ENCODE results near the gene MAP4. TPM values are rescaled to one million over a fixed set of nuclear protein-coding genes. Genes with fewer than 3 reads are reported as not detected.
"Not testable (repeated sequence)": the region's sequence is repeated elsewhere in the genome, so short reads cannot be mapped to it uniquely, and the experiment has no call there.

The MAP4 gene
- total and polyA plus RNA-seq, 7 donors: 85.5 to 1,424 (median 819) TPM

- H3K27me3 ChIP-seq (ENCODE audit: insufficient read depth in 3 of 3, low read length in 2 of 3): no peaks in the 10 kb centered on the region
- no peak for DNase-seq
- H3K4me3 ChIP-seq: no peak overlapping the region
- no peak overlapping the region for H3K27ac ChIP-seq
- no peak for TF ChIP-seq CTCF (IDR thresholded peaks at IDR 0.05)
- H3K36me3 ChIP-seq (ENCODE audit: insufficient read depth in 1 of 2, low read depth in 1 of 2): peaks cover 20 to 92% of the 10 kb centered on the region in 2 donors
- H3K9me3 ChIP-seq: no peaks in the 10 kb centered on the region
- intact Hi-C loops (cut with DNase I): loop anchor here in 1 of 2 donors (5.0 kb wide), 1 partner anchor 150 kb away; no protein-coding TSS in a partner anchor
- H3K4me1 ChIP-seq: no peaks in the 10 kb centered on the region
- no peak for ATAC-seq
- WGBS, 3 donors: 77 to 85% (median 82%) methylated on average over 7 of the region's 7 CpGs
Observed at GRCh38 chr3:47841786-47842349, 174.3 kb downstream of the MAP4 start.

- peaks cover 14 to 91% of the 10 kb centered on the region in 2 donors for H3K36me3 ChIP-seq (ENCODE audit: insufficient read depth in 1 of 2, low read depth in 1 of 2)
- H3K27ac ChIP-seq: no peak overlapping the region
- intact Hi-C loops (cut with DNase I): loop anchor here in 1 of 2 donors (5.0 kb wide), 2 partner anchors 154 to 314 kb away; no protein-coding TSS in a partner anchor
- no peak for DNase-seq
- no peaks in the 10 kb centered on the region for H3K27me3 ChIP-seq (ENCODE audit: insufficient read depth in 3 of 3, low read length in 2 of 3)
- H3K4me1 ChIP-seq: no peaks in the 10 kb centered on the region
- H3K4me3 ChIP-seq: no peak overlapping the region
- no peaks in the 10 kb centered on the region for H3K9me3 ChIP-seq
- ATAC-seq: peak in 2 of 4 donors; percentile 13 to 40
- 73 to 90% (median 83%) methylated on average over 5 of the region's 5 CpGs for WGBS, 3 donors
- TF ChIP-seq CTCF (IDR thresholded peaks at IDR 0.05): no peak
Observed at GRCh38 chr3:47838503-47838902, 177.7 kb downstream of the MAP4 start.

- no peak for TF ChIP-seq CTCF (IDR thresholded peaks at IDR 0.05)
- DNase-seq: no peak
- Histone ChIP-seq H3K27ac (no peak overlapping the region), H3K36me3 (ENCODE audit: insufficient read depth in 1 of 2, low read depth in 1 of 2) (peaks cover 5 to 91% of the 10 kb centered on the region in 2 donors), H3K9me3 (no peaks in the 10 kb centered on the region), H3K4me1 (no peaks in the 10 kb centered on the region), H3K4me3 (no peak overlapping the region), H3K27me3 (ENCODE audit: insufficient read depth in 3 of 3, low read length in 2 of 3) (no peaks in the 10 kb centered on the region)
- intact Hi-C loops (cut with DNase I): loop anchor here in 1 of 2 donors (5.0 kb wide), 2 partner anchors 155 to 315 kb away; no protein-coding TSS in a partner anchor
- no peak for ATAC-seq
- 65 to 91% (median 69%) methylated on average over 7 of the region's 7 CpGs for WGBS, 3 donors
Observed at GRCh38 chr3:47836986-47837385, 179.2 kb downstream of the MAP4 start.

- intact Hi-C loops (cut with DNase I): loop anchor here in 1 of 2 donors (5.0 to 10.0 kb wide), 2 partner anchors 265 to 323 kb away; no protein-coding TSS in a partner anchor
- not testable (repeated sequence) for H3K4me3 ChIP-seq; ATAC-seq; H3K27ac ChIP-seq; H3K27me3 ChIP-seq (ENCODE audit: insufficient read depth in 3 of 3, low read length in 2 of 3); H3K9me3 ChIP-seq; DNase-seq
- Histone ChIP-seq H3K4me1 (peaks cover 13% of the 10 kb centered on the region), H3K36me3 (ENCODE audit: insufficient read depth in 1 of 2, low read depth in 1 of 2) (peaks cover 18 to 86% of the 10 kb centered on the region in 2 donors)
- 93 to 98% (median 94%) methylated on average over 9 of the region's 9 CpGs for WGBS, 3 donors
Observed at GRCh38 chr3:47829482-47829881, 186.7 kb downstream of the MAP4 start.

- ATAC-seq: peak in 2 of 4 donors; percentile 12 to 23
- Histone ChIP-seq H3K27ac (peak overlapping the region; percentile 85), H3K9me3 (no peaks in the 10 kb centered on the region), H3K27me3 (ENCODE audit: insufficient read depth in 3 of 3, low read length in 2 of 3) (no peaks in the 10 kb centered on the region), H3K36me3 (ENCODE audit: insufficient read depth in 1 of 2, low read depth in 1 of 2) (peaks cover 16 to 65% of the 10 kb centered on the region in 2 donors), H3K4me1 (peaks cover 13% of the 10 kb centered on the region), H3K4me3 (peak overlapping the region; percentile 93)
- TF ChIP-seq CTCF (IDR thresholded peaks at IDR 0.05): no peak
- 14 to 15% (median 15%) methylated on average over 7 of the region's 7 CpGs for WGBS, 3 donors
- no peak for DNase-seq
- intact Hi-C loops (cut with DNase I): loop anchor here in 1 of 2 donors (5.0 to 10.0 kb wide), 2 partner anchors 269 to 327 kb away; no protein-coding TSS in a partner anchor
Observed at GRCh38 chr3:47825590-47825989, 190.6 kb downstream of the MAP4 start.
